Muscle layer of colon (tissue), 2 donors: ENCODE measurements around the gene RNF150.

ENCODE experiments used
- H3K27ac ChIP-seq: one replicate; pipeline ENCODE4 v1.7.0; 2013; ENCODE audit warnings: low read depth, mild to moderate bottlenecking, low read length, moderate library complexity
- H3K27me3 ChIP-seq, 2 donors: one replicate each; pipeline ENCODE4 v1.7.0; 2013; ENCODE audit warnings: low read length in 2 of 2, mild to moderate bottlenecking in 2 of 2; ENCODE audit not compliant: insufficient read depth in 2 of 2, control insufficient read depth in 1 of 2
- H3K36me3 ChIP-seq: one replicate; pipeline ENCODE4 v1.7.0; 2013; ENCODE audit warnings: mild to moderate bottlenecking, low read length; ENCODE audit not compliant: insufficient read depth
- H3K4me1 ChIP-seq: one replicate; pipeline ENCODE4 v1.7.0; 2013; ENCODE audit warnings: mild to moderate bottlenecking, low read length; ENCODE audit not compliant: insufficient read depth
- H3K4me3 ChIP-seq, 2 donors: one replicate each; pipeline ENCODE4 v1.7.0; 2013; ENCODE audit warnings: low read length in 2 of 2, low read depth in 1 of 2, mild to moderate bottlenecking in 1 of 2, moderate library complexity in 1 of 2
- H3K9ac ChIP-seq: one replicate; pipeline ENCODE4 v1.7.0; 2013; ENCODE audit warnings: low read length
- H3K9me3 ChIP-seq: one replicate; pipeline ENCODE4 v1.7.0; 2013; ENCODE audit warnings: mild to moderate bottlenecking, low read length
- donor health status: abdominal sarcoma.
- donor health status: Adenocarcinoma of cecum.

The RNF150 gene

DNA sequence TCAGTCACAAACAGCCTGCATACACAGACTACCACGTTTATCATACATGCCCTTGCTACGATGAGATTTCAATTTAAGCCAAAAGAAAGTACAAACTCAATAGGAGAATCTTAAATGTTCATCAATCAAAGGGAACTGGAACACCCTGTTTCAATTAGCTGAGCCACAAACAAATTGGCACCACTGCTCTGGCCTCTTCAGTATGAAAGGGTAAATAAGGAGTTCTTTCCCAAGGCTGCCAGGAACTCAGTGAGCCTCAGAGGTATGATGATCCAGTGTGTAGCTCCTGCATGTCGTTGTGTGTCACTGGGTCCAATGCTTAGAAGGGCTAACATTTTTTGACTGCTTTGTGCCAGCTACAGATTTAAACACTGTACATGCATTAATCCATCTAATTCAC, 5.4 kb downstream of the RNF150 start:
- Histone ChIP-seq H3K27ac (peak overlapping the region; percentile 12), H3K36me3 (no peaks in the 10 kb centered on the region), H3K9ac (no peak overlapping the region), H3K4me1 (peaks cover 29% of the 10 kb centered on the region), H3K9me3 (no peaks in the 10 kb centered on the region), H3K27me3 (peaks cover 0 to 2% of the 10 kb centered on the region in 2 donors), H3K4me3 (peak overlapping the region in 1 of 2 donors; percentile 2)

DNA sequence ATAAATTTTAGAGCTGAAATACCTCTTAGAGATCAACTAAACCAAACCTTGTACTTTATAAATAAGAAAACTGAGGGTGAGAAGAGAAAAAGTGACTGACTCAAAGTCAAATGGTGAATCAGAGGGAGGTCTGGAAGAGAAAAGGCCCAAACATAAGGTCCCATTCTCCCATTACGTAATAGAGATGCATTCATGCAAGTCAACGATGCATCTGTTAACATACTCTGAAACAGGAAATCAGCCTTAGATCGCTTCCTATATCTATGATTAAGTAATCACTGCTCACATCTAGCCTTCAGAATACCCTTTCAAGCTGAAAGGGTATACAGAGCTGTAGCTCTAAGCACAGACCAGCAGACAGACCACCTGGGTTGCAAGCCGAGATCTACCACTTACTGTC, 6.5 kb downstream of the RNF150 start:
- Histone ChIP-seq H3K4me3 (no peak overlapping the region), H3K36me3 (no peaks in the 10 kb centered on the region), H3K27ac (no peak overlapping the region), H3K9me3 (no peaks in the 10 kb centered on the region), H3K4me1 (peaks cover 29% of the 10 kb centered on the region), H3K9ac (no peak overlapping the region), H3K27me3 (no peaks in the 10 kb centered on the region)

DNA sequence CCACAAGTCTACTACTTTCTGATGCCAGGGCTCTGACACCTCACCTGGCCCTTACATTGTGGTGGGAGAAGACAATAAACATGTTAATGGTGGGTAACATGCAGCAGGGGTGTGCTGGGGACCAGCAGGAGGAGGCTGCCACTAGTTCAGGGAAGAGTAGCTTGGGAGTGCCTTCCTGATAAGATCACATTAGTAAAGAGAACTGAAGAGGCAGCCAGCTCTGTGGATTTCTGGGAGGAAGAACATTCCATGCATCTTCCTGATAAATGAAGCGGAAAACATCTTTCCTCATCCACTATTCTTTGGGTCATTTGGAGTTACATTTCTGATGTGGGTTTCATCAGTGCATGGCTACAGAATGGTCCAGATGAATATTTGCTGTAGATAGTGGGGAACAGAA, 9.0 kb downstream of the RNF150 start:
- no peak overlapping the region for H3K4me3 ChIP-seq
- peaks cover 19% of the 10 kb centered on the region for H3K4me1 ChIP-seq
- no peaks in the 10 kb centered on the region for H3K36me3 ChIP-seq
- H3K27ac ChIP-seq, result no peak overlapping the region
- no peaks in the 10 kb centered on the region for H3K27me3 ChIP-seq
- H3K9ac ChIP-seq, result no peak overlapping the region
- no peaks in the 10 kb centered on the region for H3K9me3 ChIP-seq

DNA sequence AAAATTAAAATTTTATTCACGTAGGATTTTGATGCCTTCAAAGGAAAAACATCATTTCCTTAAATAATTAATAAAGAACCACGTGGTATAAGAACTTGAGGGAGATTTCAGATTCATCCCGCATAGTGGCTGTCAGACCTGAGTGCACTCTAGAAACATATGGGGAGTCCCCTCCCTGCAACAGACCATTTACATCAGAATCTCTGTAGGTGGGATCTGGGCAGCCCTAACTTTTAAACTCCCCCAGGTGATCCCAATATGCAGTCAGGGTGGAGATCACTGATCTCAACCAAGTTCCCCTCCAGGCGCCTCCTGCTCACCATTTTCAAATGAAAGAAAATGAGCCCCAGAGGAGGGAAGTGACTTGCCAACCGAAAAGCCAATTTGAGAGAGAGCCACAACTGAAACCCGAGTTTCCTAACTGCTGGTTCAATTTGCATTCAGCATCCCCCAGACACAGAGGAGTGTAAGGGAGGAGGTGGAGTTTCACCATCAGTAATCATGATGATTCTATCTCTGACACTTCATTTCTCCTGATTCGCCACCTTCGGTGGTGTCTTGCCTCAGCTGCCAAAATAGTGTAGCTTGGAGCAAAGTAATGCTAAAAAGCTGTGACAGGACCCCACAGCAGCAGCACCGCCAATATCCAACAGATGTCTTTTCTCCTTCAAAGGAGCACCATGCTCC, 11.4 kb downstream of the RNF150 start:
- Histone ChIP-seq H3K36me3 (no peaks in the 10 kb centered on the region), H3K4me3 (no peak overlapping the region), H3K9me3 (no peaks in the 10 kb centered on the region), H3K4me1 (peaks cover 5% of the 10 kb centered on the region), H3K9ac (no peak overlapping the region), H3K27ac (no peak overlapping the region), H3K27me3 (no peaks in the 10 kb centered on the region)

DNA sequence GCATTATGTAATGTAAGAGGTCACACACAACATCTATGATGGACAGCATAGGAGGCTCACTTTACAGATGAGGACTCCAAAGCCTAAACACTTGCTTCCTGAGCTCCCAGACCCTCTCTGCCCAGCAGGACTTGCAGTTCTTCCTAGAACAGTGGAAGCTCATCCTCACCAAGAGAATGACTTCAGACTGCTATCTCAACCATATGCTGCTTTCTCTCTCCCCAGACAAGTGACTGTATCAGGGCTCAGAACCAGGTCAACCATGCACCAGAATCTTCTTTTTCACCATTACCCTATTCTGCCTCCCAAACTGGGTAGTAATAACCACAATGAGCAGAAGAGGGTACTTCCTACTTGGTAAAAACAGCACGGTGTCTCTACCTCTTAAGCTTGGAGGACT, 12.2 kb downstream of the RNF150 start:
- Histone ChIP-seq H3K27ac (no peak overlapping the region), H3K27me3 (no peaks in the 10 kb centered on the region), H3K4me1 (peaks cover 5% of the 10 kb centered on the region), H3K9ac (no peak overlapping the region), H3K4me3 (no peak overlapping the region), H3K36me3 (no peaks in the 10 kb centered on the region), H3K9me3 (no peaks in the 10 kb centered on the region)

DNA sequence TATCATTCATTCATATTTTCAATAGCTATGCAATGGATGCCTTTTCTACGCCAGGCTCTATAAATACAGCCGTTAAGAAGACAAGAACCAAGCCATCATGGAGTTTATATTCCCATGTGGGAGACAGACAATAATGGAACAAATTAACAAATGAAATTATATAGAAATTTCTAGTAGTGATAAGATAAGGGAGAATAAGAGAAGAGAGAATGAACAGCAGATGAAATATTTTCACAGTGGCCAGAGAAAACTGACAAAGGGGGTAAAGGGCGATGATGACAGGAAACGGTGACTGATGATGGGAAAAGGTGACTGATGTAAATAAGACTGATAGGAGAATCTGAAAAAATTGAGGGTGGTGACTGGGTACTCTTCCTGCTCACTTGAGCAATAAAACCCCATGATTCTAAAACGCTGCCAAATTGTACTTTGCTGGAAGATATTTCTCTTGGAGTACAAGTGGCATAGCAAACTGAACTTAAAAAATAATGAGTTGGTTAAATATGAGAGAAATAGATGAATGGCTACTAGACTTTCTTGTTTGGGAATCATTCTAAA, 13.2 kb downstream of the RNF150 start:
- no peak overlapping the region for H3K9ac ChIP-seq
- no peak overlapping the region for H3K27ac ChIP-seq
- H3K36me3 ChIP-seq, result no peaks in the 10 kb centered on the region
- H3K27me3 ChIP-seq, result no peaks in the 10 kb centered on the region
- no peaks in the 10 kb centered on the region for H3K9me3 ChIP-seq
- H3K4me3 ChIP-seq, result no peak overlapping the region
- H3K4me1 ChIP-seq, result no peaks in the 10 kb centered on the region

DNA sequence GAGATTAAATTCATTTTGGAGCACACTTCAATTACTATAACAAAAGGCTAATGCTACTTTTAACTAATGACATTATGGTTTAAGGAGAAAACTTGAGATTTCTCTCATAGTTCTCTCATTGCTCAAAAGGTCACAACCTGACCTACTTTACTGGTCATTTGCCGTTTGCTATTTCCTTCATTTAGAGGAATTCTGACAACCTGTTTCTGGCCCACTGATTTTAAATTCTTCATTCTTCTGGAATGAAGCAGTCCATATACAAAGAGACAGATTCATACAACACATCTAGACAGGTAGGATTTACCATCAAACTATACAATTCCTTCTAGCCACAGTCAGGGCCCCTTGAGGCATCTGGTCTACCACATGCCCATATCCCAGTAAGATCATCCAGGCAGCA, 14.2 kb downstream of the RNF150 start:
- no peak overlapping the region for H3K9ac ChIP-seq
- no peaks in the 10 kb centered on the region for H3K4me1 ChIP-seq
- H3K27ac ChIP-seq, result no peak overlapping the region
- H3K4me3 ChIP-seq, result no peak overlapping the region
- H3K36me3 ChIP-seq, result no peaks in the 10 kb centered on the region
- no peaks in the 10 kb centered on the region for H3K9me3 ChIP-seq
- H3K27me3 ChIP-seq, result no peaks in the 10 kb centered on the region

DNA sequence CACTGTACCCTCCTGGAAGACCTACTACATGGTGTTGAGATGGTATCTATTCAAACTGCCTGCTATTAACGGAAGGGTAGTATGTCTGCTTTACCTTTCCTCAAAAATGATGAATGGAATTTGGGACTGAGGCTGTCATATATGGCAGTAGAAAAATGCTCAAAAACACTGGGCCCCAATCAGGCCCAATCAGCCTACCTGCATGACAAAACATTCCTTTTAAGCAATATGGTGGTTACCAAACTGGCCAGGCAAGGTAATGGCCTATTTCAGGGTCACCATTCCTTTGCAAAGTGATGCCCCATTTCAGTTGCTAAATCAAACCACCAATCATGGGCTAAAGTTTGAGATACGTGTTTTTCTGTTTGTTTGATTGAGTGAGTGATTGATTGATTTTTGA, 14.9 kb downstream of the RNF150 start:
- Histone ChIP-seq H3K36me3 (no peaks in the 10 kb centered on the region), H3K9me3 (no peaks in the 10 kb centered on the region), H3K27ac (no peak overlapping the region), H3K4me3 (no peak overlapping the region), H3K9ac (no peak overlapping the region), H3K4me1 (no peaks in the 10 kb centered on the region), H3K27me3 (no peaks in the 10 kb centered on the region)

DNA sequence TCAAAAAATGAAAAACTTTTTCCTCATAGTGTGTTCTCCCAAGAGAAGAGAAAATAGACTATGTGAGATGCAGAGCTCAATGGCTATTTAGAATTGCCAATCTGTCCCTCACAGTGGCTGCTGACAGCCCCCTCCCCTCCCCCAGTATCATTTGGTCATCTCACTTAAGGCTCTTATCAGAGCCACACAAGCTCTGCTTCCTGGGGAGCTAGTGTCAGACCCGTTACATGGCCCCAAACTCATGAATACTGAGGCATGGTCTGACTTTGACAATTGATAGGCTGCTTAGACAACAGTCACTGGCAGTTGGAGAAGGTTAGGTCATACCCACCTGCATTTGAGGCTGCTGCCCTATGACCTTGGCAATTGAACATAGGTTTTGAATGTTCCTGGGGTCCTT, 15.3 kb downstream of the RNF150 start:
- Histone ChIP-seq H3K9ac (no peak overlapping the region), H3K9me3 (no peaks in the 10 kb centered on the region), H3K4me3 (no peak overlapping the region), H3K36me3 (no peaks in the 10 kb centered on the region), H3K27me3 (no peaks in the 10 kb centered on the region), H3K4me1 (no peaks in the 10 kb centered on the region), H3K27ac (no peak overlapping the region)

DNA sequence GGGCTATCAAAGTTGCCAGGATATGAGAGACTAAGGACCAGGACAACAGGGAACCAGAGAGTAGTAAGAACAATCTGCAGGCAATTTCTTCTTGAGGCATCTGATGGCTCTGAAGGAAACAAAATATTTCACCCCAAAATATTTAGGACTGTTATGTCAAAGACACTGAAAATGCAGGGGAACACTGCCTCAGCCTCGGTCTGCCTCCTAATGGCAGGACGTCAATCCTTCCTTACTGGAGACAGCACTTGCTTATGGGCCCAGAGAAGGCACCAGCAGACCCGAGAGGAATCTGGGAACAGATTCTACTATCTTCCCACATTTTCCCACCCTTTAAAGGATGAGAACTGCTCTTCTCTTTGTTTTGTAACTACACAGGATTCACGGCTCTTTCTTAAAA, 23.3 kb downstream of the RNF150 start:
- Histone ChIP-seq H3K4me1 (no peaks in the 10 kb centered on the region), H3K4me3 (no peak overlapping the region), H3K27ac (no peak overlapping the region), H3K36me3 (no peaks in the 10 kb centered on the region), H3K9ac (no peak overlapping the region), H3K9me3 (no peaks in the 10 kb centered on the region), H3K27me3 (no peaks in the 10 kb centered on the region)

DNA sequence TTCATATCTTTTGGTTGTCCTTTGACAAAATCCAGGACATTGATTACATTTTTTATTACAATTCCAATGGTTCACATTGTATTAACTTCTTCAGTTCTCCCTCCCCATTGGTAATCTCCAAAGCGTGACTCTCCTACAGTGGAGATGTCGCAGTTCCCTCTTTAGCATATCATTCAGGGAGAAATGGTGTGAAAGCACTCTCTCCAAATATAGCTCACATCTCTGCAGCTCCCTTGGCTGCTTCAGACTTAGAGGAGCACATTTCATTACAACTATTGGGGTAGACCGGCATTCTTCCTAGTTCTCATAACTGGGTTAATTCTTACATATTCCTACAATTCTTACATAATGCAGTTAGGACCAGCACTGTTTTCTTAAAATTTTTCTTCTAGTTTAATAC, 25.3 kb downstream of the RNF150 start:
- H3K27me3 ChIP-seq, result no peaks in the 10 kb centered on the region

DNA sequence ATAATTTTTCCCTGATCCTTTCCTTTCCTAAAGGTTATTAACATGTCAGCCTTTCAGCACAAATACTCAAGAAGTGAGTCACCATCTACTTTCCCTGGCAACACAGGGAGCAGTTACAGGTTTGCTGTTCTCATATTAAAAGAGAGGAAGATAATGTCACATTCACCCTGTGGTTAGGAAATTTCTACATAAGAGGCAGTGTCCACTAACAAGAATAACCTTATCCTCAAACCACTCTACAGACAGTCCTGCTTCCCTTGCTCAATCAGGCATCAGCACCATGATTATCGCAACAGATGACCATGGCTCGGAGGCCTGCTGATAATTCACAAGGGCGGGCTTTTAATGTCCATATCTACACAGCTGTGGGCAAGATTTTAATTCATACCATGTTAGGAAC, 30.9 kb downstream of the RNF150 start:
- Histone ChIP-seq H3K4me1 (peaks cover 6% of the 10 kb centered on the region), H3K9ac (no peak overlapping the region), H3K27ac (no peak overlapping the region), H3K4me3 (no peak overlapping the region), H3K36me3 (no peaks in the 10 kb centered on the region), H3K9me3 (no peaks in the 10 kb centered on the region), H3K27me3 (no peaks in the 10 kb centered on the region)

More for the DNA sequence above, 25.3 kb downstream of the RNF150 start:
- H3K27ac ChIP-seq, result no peak overlapping the region
- H3K4me1 ChIP-seq, result no peaks in the 10 kb centered on the region
- H3K9ac ChIP-seq, result no peak overlapping the region
- no peaks in the 10 kb centered on the region for H3K36me3 ChIP-seq
- no peak overlapping the region for H3K4me3 ChIP-seq
- no peaks in the 10 kb centered on the region for H3K9me3 ChIP-seq
